ENCODE results near the gene AMER2. TPM values are rescaled to one million over a fixed set of nuclear protein-coding genes. Genes with fewer than 3 reads are reported as not detected.

Gene AMER2
- total and polyA plus RNA-seq, 9 of the 15 experiments (the other 6 are each of a cell fraction or from before 2014, with no cell fraction given), result not detected

DNA sequence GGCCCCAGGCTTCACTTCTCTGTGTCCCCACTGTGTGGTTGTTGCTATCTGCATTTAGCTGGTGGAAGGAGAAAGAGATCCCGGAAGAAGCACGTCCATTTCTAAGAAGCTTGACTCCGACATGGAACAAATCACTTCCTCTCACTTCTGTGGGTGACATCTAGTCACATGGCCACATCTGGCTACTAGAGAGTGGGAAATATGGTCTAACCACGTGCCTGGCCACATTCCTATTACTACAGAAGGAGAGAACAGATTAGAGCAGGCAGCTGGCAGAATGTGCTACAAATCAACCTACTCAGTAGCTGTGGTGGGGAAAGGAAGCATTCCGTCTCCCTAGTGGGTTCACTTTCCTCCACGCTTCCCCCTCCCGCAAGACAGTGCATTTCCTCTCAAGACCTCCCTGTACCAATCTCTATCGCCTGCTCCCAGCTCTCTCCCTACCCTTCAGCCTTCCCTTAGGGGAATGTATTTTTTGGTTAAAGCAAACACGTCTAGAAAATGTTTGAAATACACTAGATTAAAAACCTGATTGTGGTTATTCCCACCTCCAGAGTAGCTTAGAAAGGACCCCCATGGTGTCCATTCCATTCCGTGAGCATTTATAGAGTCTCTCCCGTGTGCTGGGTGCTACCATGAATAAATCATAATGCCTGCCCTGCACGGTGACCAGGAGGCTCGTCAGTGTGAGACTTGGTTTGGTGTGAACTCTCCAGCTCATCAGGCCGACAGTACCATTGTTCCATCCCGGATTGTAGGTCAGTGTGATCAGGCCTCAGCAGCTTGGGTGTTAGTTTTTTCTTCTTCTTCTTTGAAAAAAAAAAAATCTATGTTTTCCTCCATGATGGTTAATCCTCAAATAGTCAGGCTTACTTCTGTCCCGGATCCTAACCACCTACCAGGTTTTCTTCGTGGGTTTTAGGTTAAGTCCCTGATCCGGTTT is 8.0 kb upstream of the AMER2 start:
- H3K27me3 ChIP-seq (ENCODE audit: control insufficient read depth in 2 of 2, insufficient read depth in 2 of 2, low read length in 2 of 2), result peaks cover 0 to 4% of the 10 kb centered on the region in 2 experiments; a peak in 1 of 5 replicates
- no peak for DNase-seq (ENCODE audit: extremely low read depth in 1 of 4, low spot score in 3 of 4)
- no peak overlapping the region for H3K9ac ChIP-seq (ENCODE audit: insufficient read depth in 1 of 2, low read depth in 2 of 2, low read length in 2 of 2)
- POLR2A ChIA-PET, result no interaction called here
- in situ Hi-C loops (cut with MboI) (no loop called here), intact Hi-C loops (cut with micrococcal nuclease) (no loop called here)
- H3K9me1 ChIP-seq (ENCODE audit: control insufficient read depth, insufficient read depth, low read length), result no peaks in the 10 kb centered on the region
- H3K27ac ChIP-seq (ENCODE audit: extremely low read depth, low read depth, low read length), result no peak overlapping the region
- H3K4me2 ChIP-seq (ENCODE audit: insufficient read depth, low read length), result no peak overlapping the region
- H3K36me3 ChIP-seq (ENCODE audit: control insufficient read depth, insufficient read depth, low read length), result no peaks in the 10 kb centered on the region
- CTCF ChIA-PET (ENCODE audit: low intra/inter-chr PET ratio), result no interaction called here
- no peak for ATAC-seq
- no peak overlapping the region for H2AFZ ChIP-seq (ENCODE audit: low read depth, low read length)
- no peak overlapping the region for H3K4me3 ChIP-seq
- H3K9me3 ChIP-seq (replicated peaks; ENCODE audit: control insufficient read depth, insufficient read depth, low read depth, low read length), result no peaks in the 10 kb centered on the region
- no peak for FAIRE-seq
- H4K20me1 ChIP-seq (replicated peaks; ENCODE audit: control insufficient read depth, insufficient read depth, low read length), result no peaks in the 10 kb centered on the region
- BruUV-seq (replicated peaks), result no TSS peak
- no peaks in the 10 kb centered on the region for H3K4me1 ChIP-seq (replicated peaks in 1 of 2; ENCODE audit: control insufficient read depth in 2 of 2, insufficient read depth in 2 of 2, low read length in 2 of 2)
- no peaks in the 10 kb centered on the region for H3K79me2 ChIP-seq (ENCODE audit: control insufficient read depth, insufficient read depth, low read length)
- TF ChIP-seq L3MBTL2 (IDR thresholded peaks at IDR 0.05) (0 out of 2 replicates have a peak, but pooled peaks have one; percentile 34), DPF2 (IDR thresholded peaks at IDR 0.05) (no peak), ZNF644 (tag; IDR thresholded peaks at IDR 0.05; ENCODE audit: low read depth) (no peak), CHD1 (IDR thresholded peaks at IDR 0.05; ENCODE audit: low read length) (no peak)
- WGBS (ENCODE audit: insufficient coverage, low coverage, missing lambda C conversion rate), result 0% methylated on average over 14 of the region's 18 CpGs

DNA sequence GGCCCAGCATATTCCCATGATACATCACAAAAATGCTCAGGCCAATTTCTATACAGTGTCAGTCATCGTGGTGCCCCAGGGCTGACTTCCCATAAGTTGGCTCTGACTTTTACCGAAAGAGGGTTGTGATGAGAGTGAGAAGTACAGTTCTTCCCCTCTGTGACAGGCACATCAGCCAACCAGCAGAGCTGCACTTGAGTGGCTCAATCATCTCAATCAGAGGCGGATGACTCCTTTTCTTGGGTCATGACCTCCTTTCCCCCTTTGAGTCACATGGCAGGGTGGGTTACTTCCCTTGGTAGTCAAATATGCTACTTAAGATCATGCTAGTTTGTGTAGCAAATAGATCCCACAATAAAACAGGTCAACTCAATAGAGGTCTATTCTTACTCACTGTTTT is 6.9 kb upstream of the AMER2 start:
- 0% methylated on average over 2 of the region's 3 CpGs for WGBS (ENCODE audit: insufficient coverage, low coverage, missing lambda C conversion rate)
- ATAC-seq (no peak), DNase-seq (ENCODE audit: extremely low read depth in 1 of 4, low spot score in 3 of 4) (no peak), FAIRE-seq (no peak)
- H3K9me1 ChIP-seq (ENCODE audit: control insufficient read depth, insufficient read depth, low read length), result no peaks in the 10 kb centered on the region
- H3K27ac ChIP-seq (ENCODE audit: extremely low read depth, low read depth, low read length), result no peak overlapping the region
- no peaks in the 10 kb centered on the region for H3K4me1 ChIP-seq (replicated peaks in 1 of 2; ENCODE audit: control insufficient read depth in 2 of 2, insufficient read depth in 2 of 2, low read length in 2 of 2)
- no peaks in the 10 kb centered on the region for H4K20me1 ChIP-seq (replicated peaks; ENCODE audit: control insufficient read depth, insufficient read depth, low read length)
- no peak overlapping the region for H3K4me2 ChIP-seq (ENCODE audit: insufficient read depth, low read length)
- H3K4me3 ChIP-seq, result no peak overlapping the region
- no peaks in the 10 kb centered on the region for H3K36me3 ChIP-seq (ENCODE audit: control insufficient read depth, insufficient read depth, low read length)
- no peaks in the 10 kb centered on the region for H3K9me3 ChIP-seq (replicated peaks; ENCODE audit: control insufficient read depth, insufficient read depth, low read depth, low read length)
- no peak overlapping the region for H3K9ac ChIP-seq (ENCODE audit: insufficient read depth in 1 of 2, low read depth in 2 of 2, low read length in 2 of 2)
- TF ChIP-seq ZNF133 (CRISPR knock-in tag; IDR thresholded peaks at IDR 0.05), result no peak
- no peak for TF ChIP-seq FUS (optimal IDR thresholded peaks at IDR 0.05; ENCODE audit: low read depth, low read length)
- TF ChIP-seq NFIX (CRISPR knock-in tag; IDR thresholded peaks at IDR 0.05; ENCODE audit: low read depth), result no peak
- TF ChIP-seq ZBTB1 (CRISPR knock-in tag; IDR thresholded peaks at IDR 0.05; ENCODE audit: borderline replicate concordance, low read depth), result no peak
- no peak for TF ChIP-seq ILK (tag; IDR thresholded peaks at IDR 0.05; ENCODE audit: borderline replicate concordance, low read depth)
- TF ChIP-seq NBN (IDR thresholded peaks at IDR 0.05; ENCODE audit: low read depth), result no peak
- POLR2A ChIA-PET, result no interaction called here
- no peaks in the 10 kb centered on the region for H3K79me2 ChIP-seq (ENCODE audit: control insufficient read depth, insufficient read depth, low read length)
- no TSS peak for BruUV-seq (replicated peaks)
- CTCF ChIA-PET (ENCODE audit: low intra/inter-chr PET ratio), result no interaction called here
- intact Hi-C loops (cut with micrococcal nuclease), result no loop called here
- no peak overlapping the region for H2AFZ ChIP-seq (ENCODE audit: low read depth, low read length)
- in situ Hi-C loops (cut with MboI), result no loop called here
- peaks cover 0 to 4% of the 10 kb centered on the region in 2 experiments; a peak in 1 of 5 replicates for H3K27me3 ChIP-seq (ENCODE audit: control insufficient read depth in 2 of 2, insufficient read depth in 2 of 2, low read length in 2 of 2)

All from K562 (cell line).